ENCODE data around the gene NBR1.

DNA sequence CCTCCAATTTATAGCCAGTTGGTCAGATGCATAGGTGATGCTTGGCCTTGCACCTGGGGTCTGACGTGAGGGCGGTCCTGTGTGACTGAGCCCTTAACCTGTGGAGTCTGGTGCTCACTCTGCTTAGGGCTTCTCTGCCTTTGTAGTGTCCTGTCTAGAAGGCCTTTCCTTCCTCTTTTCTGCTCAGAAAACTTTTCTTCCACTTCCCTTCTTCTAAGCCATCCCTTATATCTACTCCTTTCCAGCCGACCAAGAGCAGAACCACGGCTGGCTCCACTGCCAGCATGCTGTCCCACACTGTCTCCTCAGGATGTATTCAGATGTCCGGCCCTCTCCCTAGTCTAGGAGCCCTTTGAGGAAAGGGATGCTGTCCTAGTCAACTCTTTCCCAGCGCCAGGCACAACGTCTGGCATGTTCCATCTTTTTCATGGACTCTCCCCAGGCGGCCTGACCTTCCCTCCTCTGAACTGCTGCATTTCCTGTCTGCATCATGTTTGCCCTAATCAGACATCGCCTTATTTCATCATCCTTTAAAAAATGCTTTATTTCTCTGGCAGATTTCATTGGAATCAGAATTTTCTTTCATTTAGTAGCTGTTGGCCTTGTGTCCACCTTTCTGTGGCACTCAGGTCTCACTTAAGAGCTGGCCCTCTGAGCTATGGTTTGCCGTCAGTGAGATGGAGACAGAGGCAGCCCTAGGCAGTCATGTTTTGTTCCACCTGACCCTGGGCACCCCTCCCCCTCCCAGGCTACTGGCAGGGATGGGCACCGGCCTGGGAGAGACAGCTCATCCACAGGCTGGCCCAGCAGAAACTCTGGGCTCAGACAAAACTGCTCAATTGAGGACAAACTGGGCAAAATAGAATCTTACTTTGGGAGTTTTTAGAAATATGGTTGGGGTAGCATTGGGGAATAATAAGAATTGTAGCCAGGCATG is 30.4 kb upstream of the NBR1 start:
- TF ChIP-seq, protein P1, sequence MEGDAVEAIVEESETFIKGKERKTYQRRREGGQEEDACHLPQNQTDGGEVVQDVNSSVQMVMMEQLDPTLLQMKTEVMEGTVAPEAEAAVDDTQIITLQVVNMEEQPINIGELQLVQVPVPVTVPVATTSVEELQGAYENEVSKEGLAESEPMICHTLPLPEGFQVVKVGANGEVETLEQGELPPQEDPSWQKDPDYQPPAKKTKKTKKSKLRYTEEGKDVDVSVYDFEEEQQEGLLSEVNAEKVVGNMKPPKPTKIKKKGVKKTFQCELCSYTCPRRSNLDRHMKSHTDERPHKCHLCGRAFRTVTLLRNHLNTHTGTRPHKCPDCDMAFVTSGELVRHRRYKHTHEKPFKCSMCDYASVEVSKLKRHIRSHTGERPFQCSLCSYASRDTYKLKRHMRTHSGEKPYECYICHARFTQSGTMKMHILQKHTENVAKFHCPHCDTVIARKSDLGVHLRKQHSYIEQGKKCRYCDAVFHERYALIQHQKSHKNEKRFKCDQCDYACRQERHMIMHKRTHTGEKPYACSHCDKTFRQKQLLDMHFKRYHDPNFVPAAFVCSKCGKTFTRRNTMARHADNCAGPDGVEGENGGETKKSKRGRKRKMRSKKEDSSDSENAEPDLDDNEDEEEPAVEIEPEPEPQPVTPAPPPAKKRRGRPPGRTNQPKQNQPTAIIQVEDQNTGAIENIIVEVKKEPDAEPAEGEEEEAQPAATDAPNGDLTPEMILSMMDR (IDR thresholded peaks at IDR 0.05) = no peak
- TF ChIP-seq POLR2AphosphoS5 (IDR thresholded peaks at IDR 0.05) = no peak
- TF ChIP-seq POLR2A (IDR thresholded peaks at IDR 0.05) = no peak
